GM21367 (cell line): Measurements from ENCODE around the gene FMO5.
"Not testable (repeated sequence)": the region's sequence is repeated elsewhere in the genome, so short reads cannot be mapped to it uniquely, and the experiment has no call there.

Source experiments
- ATAC-seq: cut with Tn5 transposase; IDR thresholded peaks from one replicate; pipeline ENCODE4 v1.9.1; 2021; ENCODE audit not compliant: unreplicated experiment

The FMO5 gene

GRCh38 chr1:147207192-147207591, 17.9 kb downstream of the FMO5 start:
- ATAC-seq, result no peak

GRCh38 chr1:147204080-147204479, 21.1 kb downstream of the FMO5 start:
- ATAC-seq, result no peak

DNA sequence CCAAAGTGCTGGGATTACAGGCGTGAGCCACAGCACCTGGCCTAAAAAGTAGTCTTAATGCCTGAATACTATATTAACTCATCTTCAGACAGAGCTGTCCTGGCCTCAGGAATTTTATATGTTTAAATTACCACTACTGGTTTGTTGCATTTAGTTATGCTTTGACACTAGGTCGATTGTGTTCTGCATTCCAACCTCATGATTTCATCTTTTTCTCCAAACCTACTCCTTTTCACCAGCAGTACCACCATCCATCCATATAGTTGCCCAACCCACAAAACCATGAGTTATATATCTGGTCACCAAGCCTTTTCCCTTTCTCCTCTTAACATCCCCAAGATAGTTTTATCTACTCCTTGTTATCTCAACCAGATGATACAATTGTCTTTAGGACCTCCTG, 22.6 kb downstream of the FMO5 start:
- no peak for ATAC-seq

DNA sequence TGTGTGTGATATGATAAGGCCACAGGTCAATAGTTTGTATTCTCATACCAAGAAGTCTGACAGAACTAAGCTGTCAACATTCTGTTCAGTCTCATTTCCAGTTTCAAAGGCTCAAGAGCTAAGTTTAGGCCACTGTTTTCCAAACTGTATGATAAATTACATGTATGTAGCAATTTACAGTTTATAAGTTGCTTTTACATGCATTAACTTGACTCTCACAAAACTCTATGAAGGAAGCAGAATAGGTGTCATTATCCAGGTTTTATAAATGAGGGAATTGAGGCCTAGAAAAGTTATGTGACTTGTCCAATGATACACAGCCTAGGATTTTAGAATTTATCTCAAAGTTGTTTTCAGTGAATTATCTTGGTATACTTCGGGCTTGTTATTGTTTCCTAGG, 23.4 kb downstream of the FMO5 start:
- ATAC-seq, result no peak

DNA sequence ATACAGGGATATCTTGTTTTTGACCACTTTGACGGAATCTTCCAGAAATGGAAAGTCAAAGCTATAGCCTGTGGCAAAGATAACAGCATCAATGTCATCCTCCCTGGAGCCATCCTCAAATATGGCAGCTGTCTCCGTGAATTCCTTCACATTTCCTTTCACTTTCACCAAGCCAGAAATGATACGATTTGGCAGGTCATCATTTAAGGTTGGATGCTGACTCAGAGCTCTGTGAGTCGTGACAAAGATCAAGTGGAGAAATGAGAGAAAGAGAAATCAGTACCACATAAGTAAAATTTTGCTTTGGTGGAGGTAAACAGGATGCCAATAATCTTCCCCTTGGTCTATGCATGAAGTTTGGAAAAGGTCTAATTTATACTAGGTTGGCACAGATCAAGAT, 23.9 kb downstream of the FMO5 start:
- no peak for ATAC-seq

DNA sequence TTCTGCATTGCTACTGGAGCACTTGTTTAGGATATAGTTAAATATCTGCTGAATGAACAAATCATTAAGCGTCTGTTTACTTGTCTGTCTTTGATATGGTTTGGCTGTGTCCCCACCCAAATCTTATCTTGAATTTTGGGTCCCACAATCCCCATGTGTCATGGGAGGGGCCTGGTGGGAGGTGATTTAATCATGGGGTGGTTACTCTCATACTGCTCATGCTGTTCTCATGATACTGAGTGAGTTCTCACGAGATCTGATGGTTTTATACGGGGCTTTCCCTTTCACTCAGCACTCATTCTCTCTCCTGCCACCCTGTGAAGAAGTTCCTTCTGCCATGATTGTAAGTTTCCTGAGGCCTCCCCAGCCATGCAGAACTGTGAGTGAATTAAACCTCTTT, 27.8 kb downstream of the FMO5 start:
- ATAC-seq, result not testable (repeated sequence)

GRCh38 chr1:147189514-147189913, 35.6 kb downstream of the FMO5 start:
- no peak for ATAC-seq

- no peak for ATAC-seq
Measured at GRCh38 chr1:147185432-147185831, 39.7 kb downstream of the FMO5 start.

GRCh38 chr1:147177611-147178380, 47.3 kb downstream of the FMO5 start:
- no peak for ATAC-seq

DNA sequence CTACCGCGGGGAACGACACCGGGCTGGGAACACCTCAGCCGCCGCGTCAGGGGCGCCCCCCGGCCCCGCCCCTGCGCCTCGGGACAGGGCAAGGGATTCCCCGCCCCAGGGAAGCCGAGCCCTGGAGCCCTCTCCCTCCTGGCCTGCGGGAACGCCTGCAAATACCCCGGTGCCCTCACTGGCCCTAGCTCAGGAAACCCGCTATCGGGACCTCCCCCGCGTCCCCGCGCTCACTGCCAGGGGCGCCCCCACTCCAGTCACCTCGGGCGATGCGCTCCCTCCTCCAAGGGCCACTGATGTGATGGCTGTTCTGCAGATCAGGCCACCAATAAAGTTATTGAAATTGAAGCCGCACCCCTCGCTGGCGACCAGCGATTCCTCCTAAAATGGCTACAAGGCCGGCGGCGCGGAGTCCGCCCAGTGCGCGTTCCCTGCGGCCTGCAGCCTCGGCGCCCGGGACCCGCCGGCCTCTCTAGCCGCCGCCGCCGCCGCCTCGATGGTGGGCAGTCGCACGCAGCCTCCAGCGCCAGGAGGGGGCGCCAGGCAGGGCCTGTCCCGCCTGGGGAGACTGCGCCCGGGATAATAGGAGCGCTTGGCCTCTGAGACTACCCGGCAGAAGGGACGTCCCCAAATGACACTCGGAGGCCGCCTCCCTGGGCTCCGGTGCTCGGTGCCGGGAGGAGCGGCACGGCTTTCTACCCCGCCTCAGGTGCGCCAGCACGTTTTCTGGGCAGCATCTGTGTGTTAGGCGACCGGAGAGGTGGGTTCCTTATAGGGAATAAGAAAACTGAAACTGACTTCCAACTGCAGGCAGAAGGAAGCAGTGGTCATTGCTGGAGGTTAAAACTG, 52.7 kb downstream of the FMO5 start, which contains the start of gene PRKAB2:
Gene PRKAB2, minus strand, starts transcription at position 303 of the 849 bp plus-strand sequence. CDS start 326 bp downstream, outside the sequence.
- ATAC-seq, result peak; percentile 80

GRCh38 chr1:147171399-147172167, 53.6 kb downstream of the FMO5 start:
- no peak for ATAC-seq

GRCh38 chr1:147169840-147170674, 55.1 kb downstream of the FMO5 start:
- no peak for ATAC-seq

- ATAC-seq, result no peak
Measured at GRCh38 chr1:147169171-147169570, 56.0 kb downstream of the FMO5 start.

- no peak for ATAC-seq
Measured at GRCh38 chr1:147168626-147169058, 56.5 kb downstream of the FMO5 start.

GRCh38 chr1:147167365-147167764, 57.8 kb downstream of the FMO5 start:
- no peak for ATAC-seq

DNA sequence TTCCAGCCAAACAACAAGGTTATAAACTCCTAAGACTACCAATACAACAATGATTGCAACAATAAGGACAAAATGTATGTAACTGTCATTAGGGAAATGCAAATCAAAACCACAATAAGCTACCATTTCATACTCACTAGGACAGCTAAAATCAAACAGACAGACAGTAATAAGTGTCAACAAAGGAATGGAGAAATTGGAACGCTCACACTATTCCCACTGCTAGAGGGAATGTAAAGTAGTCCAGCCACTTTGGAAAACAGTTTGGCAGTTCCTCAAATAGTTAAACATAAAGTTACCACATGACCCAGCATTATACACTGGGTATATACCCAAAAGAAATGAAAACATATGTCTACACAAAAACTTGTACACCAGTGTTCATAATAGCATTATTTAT, 62.1 kb downstream of the FMO5 start:
- no peak for ATAC-seq

DNA sequence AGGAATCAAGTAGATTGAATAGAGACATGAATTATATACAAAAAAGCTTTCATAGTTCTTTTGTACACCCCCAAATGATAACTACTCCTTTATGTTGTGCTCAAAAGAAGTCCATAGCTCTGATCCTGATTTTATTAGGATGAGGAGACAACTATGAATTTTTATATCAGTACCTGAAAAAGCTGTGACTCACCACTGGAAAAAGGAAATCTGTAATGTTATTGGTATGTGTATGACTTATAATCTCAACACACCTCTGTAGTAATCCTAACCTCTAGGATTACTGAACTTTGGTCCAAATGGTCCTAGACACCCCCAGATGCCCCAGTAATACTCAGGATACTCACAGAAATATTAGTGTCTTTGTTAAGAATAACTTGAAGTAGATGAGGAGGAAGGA, 63.0 kb downstream of the FMO5 start:
- ATAC-seq, result no peak

DNA sequence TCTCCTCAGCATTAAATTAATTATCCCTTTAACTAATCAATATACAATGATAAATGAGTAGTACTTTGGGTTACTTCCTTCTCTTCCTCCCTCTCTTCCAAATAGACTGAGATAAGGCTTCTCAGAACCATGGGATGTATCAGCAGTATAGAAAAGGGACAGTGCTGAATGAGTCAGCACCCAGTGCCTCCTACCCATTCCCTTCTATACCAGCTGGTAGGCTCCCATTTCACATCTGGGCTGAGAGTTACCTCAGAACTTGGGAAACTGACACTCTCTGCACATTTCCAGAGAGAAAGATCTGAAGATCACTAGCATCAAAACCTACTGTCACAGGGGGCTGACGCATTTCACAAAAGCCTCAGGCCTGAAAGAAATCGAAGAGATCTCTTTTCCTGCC, 68.0 kb downstream of the FMO5 start:
- not testable (repeated sequence) for ATAC-seq

GRCh38 chr1:147156642-147157041, 68.5 kb downstream of the FMO5 start:
- no peak for ATAC-seq

DNA sequence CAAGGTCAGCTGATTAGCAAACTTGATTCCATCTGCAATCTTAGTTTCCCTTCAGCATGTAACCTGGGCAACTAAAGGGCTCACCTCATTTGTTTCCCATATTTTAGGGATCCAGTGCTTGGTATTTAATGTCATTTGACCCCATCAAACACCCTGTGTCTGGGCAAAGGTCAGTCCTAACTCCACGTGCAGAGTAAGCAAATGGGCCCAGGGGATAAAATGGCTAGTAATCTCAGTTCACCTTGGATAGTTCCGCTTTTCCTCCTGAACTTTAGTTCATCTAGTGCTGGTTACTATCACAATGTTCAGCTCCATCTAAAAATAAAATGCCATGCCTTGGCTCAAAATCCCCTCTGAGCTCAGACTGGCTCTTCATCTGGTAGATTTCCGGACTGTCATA, 72.4 kb downstream of the FMO5 start:
- ATAC-seq, result no peak
